Endodermal cell (in vitro differentiated cells): Measurements from ENCODE around the gene SCUBE3. TPM values are rescaled to one million over a fixed set of nuclear protein-coding genes. Genes with fewer than 3 reads are reported as not detected.

Experiments used
- DNase-seq: peaks from one replicate; pipeline ENCODE4 v3.0.0-alpha.2; 2017
- H3K27ac ChIP-seq: 2 replicates; pipeline ENCODE4 v1.5.1; 2013; ENCODE audit warnings: mild to moderate bottlenecking, low read depth, low read length, moderate library complexity
- H3K27me3 ChIP-seq: 2 replicates; pipeline ENCODE4 v1.6.1; 2013; ENCODE audit warnings: mild to moderate bottlenecking, low read length, moderate library complexity; ENCODE audit not compliant: insufficient read depth, control insufficient read depth, poor library complexity, severe bottlenecking
- H3K36me3 ChIP-seq: 2 replicates; pipeline ENCODE4 v1.7.0; 2013; ENCODE audit warnings: mild to moderate bottlenecking, low read length, moderate library complexity; ENCODE audit not compliant: control insufficient read depth, insufficient read depth
- H3K4me1 ChIP-seq: one replicate; pipeline ENCODE4 v1.7.0; 2013; ENCODE audit warnings: low read length; ENCODE audit not compliant: control insufficient read depth, insufficient read depth
- H3K4me3 ChIP-seq: 2 replicates; pipeline ENCODE4 v1.5.1; 2013; ENCODE audit warnings: mild to moderate bottlenecking, low read length, moderate library complexity
- H3K9ac ChIP-seq: 2 replicates; pipeline ENCODE4 v1.6.1; 2013; ENCODE audit warnings: mild to moderate bottlenecking, low read length, moderate library complexity; ENCODE audit not compliant: poor library complexity, severe bottlenecking; ENCODE audit errors: extremely low read depth
- H3K9me3 ChIP-seq: 2 replicates; pipeline ENCODE4 v1.6.1; 2013; ENCODE audit warnings: mild to moderate bottlenecking, low read length, moderate library complexity; ENCODE audit not compliant: control insufficient read depth
- H3K27ac Mint-ChIP-seq: 2 replicates; pipeline ENCODE4 v1.8.0; 2020; ENCODE audit warnings: mixed read lengths
- H3K27me3 Mint-ChIP-seq: 2 replicates; pipeline ENCODE4 v1.8.0; 2021; ENCODE audit warnings: mild to moderate bottlenecking, mixed read lengths; ENCODE audit not compliant: insufficient read depth
- H3K36me3 Mint-ChIP-seq: 2 replicates; pipeline ENCODE4 v1.8.0; 2020; ENCODE audit warnings: low read depth, mixed read lengths
- H3K4me1 Mint-ChIP-seq: 2 replicates; pipeline ENCODE4 v1.8.0; 2020; ENCODE audit warnings: mixed read lengths
- H3K4me3 Mint-ChIP-seq: 2 replicates; pipeline ENCODE4 v1.8.0; 2020; ENCODE audit warnings: mild to moderate bottlenecking, moderate library complexity, mixed read lengths
- H3K9me3 Mint-ChIP-seq: 2 replicates; pipeline ENCODE4 v1.8.0; 2020; ENCODE audit warnings: mild to moderate bottlenecking, mixed read lengths
- CTCF ChIP-seq: fragments of 200-600 bp; sonication (generic); conservative IDR thresholded peaks from 2 replicates; pipeline ENCODE4 v1.5.0; 2021; ENCODE audit warnings: antibody characterized with exemption, mild to moderate bottlenecking
- WGBS, 2 experiments: methylation state at CpG; one replicate each; pipeline versions ENCODE4 v1.1.5 to v1.1.7; 2013; ENCODE audit warnings: missing lambda C conversion rate in 2 of 2, mixed read lengths in 1 of 2; ENCODE audit not compliant: insufficient coverage in 1 of 2, insufficient read length in 1 of 2; 5-methylcytosine and 5-hydroxymethylcytosine counted together
- total RNA-seq, 2 donors: library from RNA; stranded (reverse); fragmentation: NEBNext Ultra II Directional in 1 of 2; extraction: Animal tissue kit (Norgen Biotek cat#: 25700) in 1 of 2; gene quantifications; 2 replicates in 1 of 2; 3 replicates in 1 of 2; pipeline ENCODE4 v1.2.1, GENCODE V29; 2021

SCUBE3 gene
- total RNA-seq, 2 donors from 2014 or later, result 0.27 to 0.86 TPM

DNA sequence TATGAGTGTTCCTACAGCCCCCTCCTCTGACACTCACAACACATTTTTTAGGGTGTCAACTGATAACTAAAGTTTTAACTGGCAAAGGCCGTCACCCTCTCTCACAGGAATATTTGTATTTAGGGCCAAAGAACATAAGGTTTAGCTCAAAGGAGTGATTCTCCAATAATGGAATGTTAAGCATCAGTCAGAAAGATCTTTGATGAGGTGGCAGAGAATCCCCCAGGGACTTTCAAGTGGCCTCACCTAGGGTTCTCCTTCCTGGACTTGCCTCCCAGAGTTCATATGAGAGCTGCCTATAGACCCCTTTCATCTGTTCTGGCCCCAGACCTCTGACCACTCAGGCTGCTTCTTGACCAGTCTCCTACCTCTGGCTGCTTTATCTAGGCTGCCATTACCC lies 7.4 kb upstream of the SCUBE3 start:
- Histone ChIP-seq H3K4me1 (peaks cover 3% of the 10 kb centered on the region), H3K27ac (no peak overlapping the region), H3K4me3 (no peak overlapping the region), H3K9me3 (no peaks in the 10 kb centered on the region), H3K36me3 (no peaks in the 10 kb centered on the region), H3K9ac (no peak overlapping the region), H3K27me3 (peaks cover 84% of the 10 kb centered on the region)
- TF ChIP-seq CTCF, result no peak
- no peak overlapping the region for H3K4me3 Mint-ChIP-seq
- H3K4me1 Mint-ChIP-seq, result peaks cover 6% of the 10 kb centered on the region
- peaks cover 100% of the 10 kb centered on the region for H3K27me3 Mint-ChIP-seq
- 67 to 100% methylated on average over 1 of the region's 1 CpG for WGBS, 2 experiments
- no peaks in the 10 kb centered on the region for H3K36me3 Mint-ChIP-seq
- H3K27ac Mint-ChIP-seq, result no peak overlapping the region
- no peaks in the 10 kb centered on the region for H3K9me3 Mint-ChIP-seq
- no peak for DNase-seq

DNA sequence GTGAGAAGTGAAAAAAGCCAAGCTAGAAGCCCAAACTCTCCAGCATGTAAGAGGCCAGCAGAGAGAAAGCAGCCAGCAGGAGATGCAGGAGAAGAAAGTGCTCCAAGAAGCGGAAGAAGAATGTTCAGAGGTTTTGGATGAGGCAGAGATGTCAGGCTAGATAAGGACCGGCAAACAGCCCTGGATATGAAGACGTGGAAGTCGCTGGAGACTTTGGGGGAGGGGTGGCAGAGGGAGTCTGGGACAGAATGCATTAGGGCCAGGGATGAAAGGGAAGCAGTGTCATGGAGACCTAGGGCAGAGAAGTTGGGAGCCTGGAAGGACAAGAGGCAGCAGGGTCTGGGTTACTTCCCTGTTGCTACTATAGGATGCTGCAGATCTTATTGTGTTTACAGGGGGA lies 5.3 kb upstream of the SCUBE3 start:
- peaks cover 100% of the 10 kb centered on the region for H3K27me3 Mint-ChIP-seq
- no peak overlapping the region for H3K4me3 Mint-ChIP-seq
- peaks cover 92% of the 10 kb centered on the region for H3K27me3 ChIP-seq

GRCh38 chr6:35209081-35209480 lies 4.7 kb upstream of the SCUBE3 start:
- Histone ChIP-seq H3K4me1 (no peaks in the 10 kb centered on the region), H3K9ac (no peak overlapping the region), H3K9me3 (no peaks in the 10 kb centered on the region), H3K4me3 (no peak overlapping the region), H3K27ac (no peak overlapping the region), H3K36me3 (no peaks in the 10 kb centered on the region), H3K27me3 (peaks cover 89% of the 10 kb centered on the region)
- Mint-ChIP-seq H3K9me3 (no peaks in the 10 kb centered on the region), H3K4me1 (peaks cover 5% of the 10 kb centered on the region), H3K4me3 (no peak overlapping the region), H3K27ac (no peak overlapping the region), H3K36me3 (no peaks in the 10 kb centered on the region), H3K27me3 (peaks cover 97% of the 10 kb centered on the region)
- no peak for TF ChIP-seq CTCF
- no peak for DNase-seq
- 75 to 100% methylated on average over 1 of the region's 1 CpG for WGBS, 2 experiments

More for the DNA sequence above, 5.3 kb upstream of the SCUBE3 start:
- Histone ChIP-seq H3K4me1 (no peaks in the 10 kb centered on the region), H3K4me3 (no peak overlapping the region), H3K27ac (no peak overlapping the region), H3K36me3 (no peaks in the 10 kb centered on the region), H3K9ac (no peak overlapping the region), H3K9me3 (no peaks in the 10 kb centered on the region)
- H3K36me3 Mint-ChIP-seq, result no peaks in the 10 kb centered on the region
- H3K4me1 Mint-ChIP-seq, result peaks cover 5% of the 10 kb centered on the region
- no peak overlapping the region for H3K27ac Mint-ChIP-seq
- TF ChIP-seq CTCF, result no peak
- DNase-seq, result no peak
- 62 to 83% methylated on average over 2 to 4 of the region's 4 CpGs for WGBS, 2 experiments
- H3K9me3 Mint-ChIP-seq, result no peaks in the 10 kb centered on the region
